SK-N-SH (cell line): ENCODE data around the gene CDK9. TPM values are rescaled to one million over a fixed set of nuclear protein-coding genes. Genes with fewer than 3 reads are reported as not detected.

Source experiments
- CTCF ChIA-PET: fragments of 300-600, 350-600 bp; formaldehyde crosslinking; extraction: SDS; loops from one replicate; lab custom pipeline; 2021; lab: Yijun Ruan, JAX
- POLR2A ChIA-PET: fragments of 350-600 bp; sonication (Branson Sonifier 250); formaldehyde crosslinking; extraction: SDS; loops from one replicate; lab custom pipeline; 2020; ENCODE audit warnings: antibody characterized with exemption, inconsistent platforms; lab: Yijun Ruan, JAX
- DNase-seq: peaks from one replicate; pipeline ENCODE4 v3.0.0; 2012
- H2AFZ ChIP-seq: fragments of 200-600 bp; sonication (generic); 2 replicates; pipeline ENCODE4 v1.8.1; 2016; ENCODE audit warnings: antibody characterized with exemption, mild to moderate bottlenecking, low read depth
- H3F3A ChIP-seq: fragments of 200-600 bp; sonication (generic); replicated peaks from 2 replicates; pipeline ENCODE3; 2016; ENCODE audit warnings: antibody characterized with exemption, mild to moderate bottlenecking; ENCODE audit not compliant: insufficient read depth
- H3K27ac ChIP-seq, 2 experiments: fragments of 200-500 bp in 1 of 2; fragments of 200-600 bp in 1 of 2; sonication (Bioruptor generic) in 1 of 2; sonication (generic), shearing (Covaris generic) in 1 of 2; 2 replicates each; pipeline versions ENCODE4 v1.5.1 to v1.6.1; 2014 to 2016; ENCODE audit warnings: low read depth in 2 of 2, inconsistent platforms in 1 of 2, low read length in 1 of 2, mild to moderate bottlenecking in 1 of 2, mixed read lengths in 1 of 2
- H3K27me3 ChIP-seq: fragments of 200-600 bp; sonication (generic), shearing (Covaris generic); 2 replicates; pipeline ENCODE4 v1.6.1; 2016; ENCODE audit warnings: mixed run types; ENCODE audit not compliant: insufficient read depth
- H3K36me3 ChIP-seq, 2 experiments: fragments of 200-500 bp in 1 of 2; fragments of 200-600 bp in 1 of 2; sonication (Bioruptor generic) in 1 of 2; sonication (generic) in 1 of 2; replicated peaks in 1 of 2; 2 replicates each; pipeline versions ENCODE3 to v1.5.1; 2014 to 2016; ENCODE audit warnings: low read length in 1 of 2, mild to moderate bottlenecking in 1 of 2; ENCODE audit not compliant: insufficient read depth in 2 of 2, control insufficient read depth in 1 of 2
- H3K4me1 ChIP-seq, 2 experiments: fragments of 200-500 bp in 1 of 2; fragments of 200-600 bp in 1 of 2; sonication (Bioruptor generic) in 1 of 2; sonication (generic), shearing (Covaris generic) in 1 of 2; 2 replicates each; pipeline versions ENCODE4 v1.5.1 to v1.6.1; 2014 to 2016; ENCODE audit warnings: low read depth in 1 of 2, low read length in 1 of 2, mixed run types in 1 of 2; ENCODE audit not compliant: insufficient read depth in 2 of 2, control insufficient read depth in 1 of 2
- H3K4me2 ChIP-seq: fragments of 200-600 bp; sonication (generic), shearing (Covaris generic); 2 replicates; pipeline ENCODE4 v1.6.1; 2017; ENCODE audit warnings: mixed run types
- H3K4me3 ChIP-seq, 2 experiments: fragments of 200-500 bp in 1 of 2; fragments of 200-600 bp in 1 of 2; sonication (Bioruptor generic) in 1 of 2; sonication (generic), shearing (Covaris generic) in 1 of 2; 2 replicates each; pipeline versions ENCODE4 v1.5.1 to v1.8.1; 2014 to 2016; ENCODE audit warnings: low read depth in 2 of 2, inconsistent platforms in 1 of 2, low read length in 1 of 2, mild to moderate bottlenecking in 1 of 2, mixed read lengths in 1 of 2, moderate library complexity in 1 of 2
- H3K79me2 ChIP-seq: fragments of 200-600 bp; sonication (generic); 2 replicates; pipeline ENCODE4 v1.8.1; 2017; ENCODE audit warnings: mild to moderate bottlenecking; ENCODE audit not compliant: insufficient read depth
- H3K9ac ChIP-seq: fragments of 200-600 bp; sonication (generic); 2 replicates; pipeline ENCODE4 v1.6.1; 2017; ENCODE audit warnings: mixed run types
- H3K9me2 ChIP-seq: fragments of 200-600 bp; sonication (generic); 2 replicates; pipeline ENCODE4 v1.6.1; 2017; ENCODE audit warnings: mixed run types
- H3K9me3 ChIP-seq: fragments of 200-600 bp; sonication (generic); 2 replicates; pipeline ENCODE4 v1.6.1; 2017; ENCODE audit warnings: mixed run types, mild to moderate bottlenecking, moderate library complexity
- H4K20me1 ChIP-seq: fragments of 200-600 bp; sonication (generic); 2 replicates; pipeline ENCODE4 v1.6.1; 2017; ENCODE audit warnings: mild to moderate bottlenecking, mixed run types; ENCODE audit not compliant: insufficient read depth
- ELF1 ChIP-seq: IDR thresholded peaks from 2 replicates; pipeline ENCODE4 v1.4.0; 2012
- EP300 ChIP-seq, 2 experiments: IDR thresholded peaks; 2 replicates each; pipeline versions ENCODE4 v1.4.0 to v1.6.1; 2012; ENCODE audit warnings: borderline replicate concordance in 1 of 2, low read depth in 1 of 2, low read length in 1 of 2
- EZH2phosphoT487 ChIP-seq: fragments of 200-600 bp; sonication (generic); IDR thresholded peaks from 2 replicates; pipeline ENCODE4 v1.6.1; 2017; ENCODE audit warnings: low read depth, mixed run types, mild to moderate bottlenecking, antibody characterized with exemption, moderate library complexity, borderline replicate concordance
- GATA2 ChIP-seq: sonication (generic); formaldehyde crosslinking; IDR thresholded peaks from 2 replicates; pipeline ENCODE4 v1.5.0; 2020; ENCODE audit warnings: mild to moderate bottlenecking, missing genetic modification reagents
- JUND ChIP-seq: IDR thresholded peaks from 2 replicates; pipeline ENCODE4 v1.4.0; 2012
- MXI1 ChIP-seq: IDR thresholded peaks from 2 replicates; pipeline ENCODE4 v1.6.1; 2012; ENCODE audit warnings: mild to moderate bottlenecking, low read depth, low read length, improper control_type of control experiment
- NRF1 ChIP-seq: IDR thresholded peaks from 2 replicates; pipeline ENCODE4 v1.6.1; 2012; ENCODE audit warnings: low read depth, mild to moderate bottlenecking, low read length
- RCOR1 ChIP-seq: fragments of 150-350 bp; IDR thresholded peaks from 2 replicates; pipeline ENCODE4 v1.6.1; 2017; ENCODE audit warnings: antibody characterized with exemption, low read length
- RFX5 ChIP-seq: IDR thresholded peaks from 2 replicates; pipeline ENCODE4 v1.6.1; 2012; ENCODE audit warnings: mild to moderate bottlenecking, improper control_type of control experiment, low read length
- SIN3A ChIP-seq: IDR thresholded peaks from 2 replicates; pipeline ENCODE4 v1.6.1; 2012; ENCODE audit warnings: low read depth, mild to moderate bottlenecking, low read length, moderate library complexity, borderline replicate concordance
- TAF1 ChIP-seq: IDR thresholded peaks from 2 replicates; pipeline ENCODE4 v1.6.1; 2012; ENCODE audit warnings: low read depth, mild to moderate bottlenecking, low read length, moderate library complexity, borderline replicate concordance
- TCF12 ChIP-seq: IDR thresholded peaks from 2 replicates; pipeline ENCODE4 v1.4.0; 2012
- WGBS: methylation state at CpG from one replicate; pipeline ENCODE4 v1.1.6; 2017; ENCODE audit warnings: low lambda C conversion rate; 5-methylcytosine and 5-hydroxymethylcytosine counted together
- polyA plus RNA-seq, 3 experiments: library from polyadenylated mRNA; depleted of rRNA; stranded (reverse); fragments of >200 nt; gene quantifications; 2 replicates each; pipeline ENCODE4 v1.2.3, GENCODE V29; 2012
- TF ChIP-seq, protein P1 (sequence below): IDR thresholded peaks from 2 replicates; pipeline ENCODE4 v1.4.0; 2012; ENCODE audit warnings: low read depth, borderline replicate concordance
- TF ChIP-seq, protein P2 (sequence below): IDR thresholded peaks from 2 replicates; pipeline ENCODE4 v1.4.0; 2012; ENCODE audit warnings: low read depth
- TF ChIP-seq, protein P3 (sequence below): IDR thresholded peaks from 2 replicates; pipeline ENCODE4; 2012

Gene CDK9
- polyA plus RNA-seq, 1 of the 3 experiments (the other 2 are of a cell fraction), result 82.7 TPM

DNA sequence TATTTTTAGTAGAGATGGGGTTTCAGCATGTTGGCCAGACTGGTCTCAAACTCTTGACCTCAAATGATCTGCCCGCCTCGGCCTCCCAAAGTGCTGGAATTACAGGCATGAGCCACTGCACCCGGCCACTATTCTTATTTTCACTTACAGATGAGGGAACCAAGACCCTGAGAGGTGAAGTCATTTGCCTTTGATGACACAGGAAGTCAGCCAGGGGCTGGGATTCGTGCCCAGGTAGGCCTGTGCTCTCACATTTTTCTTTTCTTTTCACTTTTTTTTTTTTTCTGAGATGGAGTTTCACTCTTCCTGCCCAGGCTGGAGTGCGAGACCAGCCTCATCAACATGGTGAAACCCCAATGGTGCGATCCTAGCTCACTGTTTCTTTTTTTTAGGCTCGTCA is 46.4 kb downstream of the CDK9 start:
- TF ChIP-seq TCF12 (no peak), EZH2phosphoT487 (no peak), RFX5 (no peak), RCOR1 (no peak)
- POLR2A ChIA-PET, result interaction anchor here (0.7 kb wide), 1 partner anchor 8 kb away, joined by 4 read pairs; no protein-coding TSS in a partner anchor
- H3K9me3 ChIP-seq, result no peaks in the 10 kb centered on the region
- H3K79me2 ChIP-seq, result peaks cover 18% of the 10 kb centered on the region; the same call in 1 of the 2 replicates
- CTCF ChIA-PET, result no interaction called here
- H3F3A ChIP-seq, result peaks cover under 1% of the 10 kb centered on the region
- peaks cover 0 to 3% of the 10 kb centered on the region in 2 experiments for H3K36me3 ChIP-seq
- no peaks in the 10 kb centered on the region for H4K20me1 ChIP-seq
- no peak overlapping the region for H3K27ac ChIP-seq
- H2AFZ ChIP-seq, result no peak overlapping the region
- no peak overlapping the region for H3K9ac ChIP-seq
- no peak overlapping the region for H3K4me2 ChIP-seq
- H3K4me1 ChIP-seq, result peaks cover 0 to 16% of the 10 kb centered on the region in 2 experiments; a peak in 1 of 4 replicates
- H3K9me2 ChIP-seq, result no peaks in the 10 kb centered on the region
- H3K27me3 ChIP-seq, result no peaks in the 10 kb centered on the region
- no peak overlapping the region for H3K4me3 ChIP-seq
- WGBS, result 91% methylated on average over 7 of the region's 7 CpGs
- no peak for DNase-seq

DNA sequence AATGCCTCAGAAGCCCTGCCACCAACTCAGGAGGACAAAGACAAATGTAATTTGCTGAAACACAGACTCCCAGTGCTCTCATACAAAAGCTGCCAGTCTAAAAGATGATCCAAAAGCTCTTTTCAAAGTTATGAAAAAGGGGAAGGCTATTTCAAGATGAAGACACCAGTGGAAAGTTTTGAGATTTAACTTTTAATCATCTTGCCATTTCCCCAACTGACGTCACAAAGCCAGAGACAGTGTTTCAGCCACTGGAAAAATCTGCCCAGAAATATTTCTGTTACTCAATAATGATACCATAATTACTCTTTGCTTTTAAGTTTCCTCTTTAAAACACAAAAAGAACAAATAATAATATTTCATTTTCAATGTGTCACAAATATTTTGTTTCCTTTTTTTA is 47.7 kb downstream of the CDK9 start:
- Histone ChIP-seq H3K27me3 (no peaks in the 10 kb centered on the region), H4K20me1 (no peaks in the 10 kb centered on the region), H3K36me3 (peaks cover 0 to 3% of the 10 kb centered on the region in 2 experiments), H3K4me1 (peaks cover 0 to 26% of the 10 kb centered on the region in 2 experiments; a peak in 3 of 4 replicates), H3K79me2 (peaks cover 24% of the 10 kb centered on the region; the same call in 1 of the 2 replicates), H2AFZ (no peak overlapping the region), H3K9me2 (no peaks in the 10 kb centered on the region), H3K9me3 (no peaks in the 10 kb centered on the region), H3K9ac (no peak overlapping the region), H3F3A (peaks cover 11% of the 10 kb centered on the region), H3K27ac (no peak overlapping the region), H3K4me3 (no peak overlapping the region), H3K4me2 (no peak overlapping the region)
- CTCF ChIA-PET, result interaction anchor here (0.8 kb wide), 1 partner anchor 36 kb away, joined by 3 read pairs; no protein-coding TSS in a partner anchor
- 63% methylated on average over 1 of the region's 1 CpG for WGBS
- TF ChIP-seq JUND, result no peak
- no peak for TF ChIP-seq TCF12
- TF ChIP-seq TAF1, result no peak
- TF ChIP-seq, protein P1, sequence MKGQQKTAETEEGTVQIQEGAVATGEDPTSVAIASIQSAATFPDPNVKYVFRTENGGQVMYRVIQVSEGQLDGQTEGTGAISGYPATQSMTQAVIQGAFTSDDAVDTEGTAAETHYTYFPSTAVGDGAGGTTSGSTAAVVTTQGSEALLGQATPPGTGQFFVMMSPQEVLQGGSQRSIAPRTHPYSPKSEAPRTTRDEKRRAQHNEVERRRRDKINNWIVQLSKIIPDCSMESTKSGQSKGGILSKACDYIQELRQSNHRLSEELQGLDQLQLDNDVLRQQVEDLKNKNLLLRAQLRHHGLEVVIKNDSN, result no peak
- TF ChIP-seq, protein P2, sequence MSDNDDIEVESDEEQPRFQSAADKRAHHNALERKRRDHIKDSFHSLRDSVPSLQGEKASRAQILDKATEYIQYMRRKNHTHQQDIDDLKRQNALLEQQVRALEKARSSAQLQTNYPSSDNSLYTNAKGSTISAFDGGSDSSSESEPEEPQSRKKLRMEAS, result no peak
- TF ChIP-seq GATA2 (CRISPR knock-in tag), result no peak
- TF ChIP-seq, protein P3, sequence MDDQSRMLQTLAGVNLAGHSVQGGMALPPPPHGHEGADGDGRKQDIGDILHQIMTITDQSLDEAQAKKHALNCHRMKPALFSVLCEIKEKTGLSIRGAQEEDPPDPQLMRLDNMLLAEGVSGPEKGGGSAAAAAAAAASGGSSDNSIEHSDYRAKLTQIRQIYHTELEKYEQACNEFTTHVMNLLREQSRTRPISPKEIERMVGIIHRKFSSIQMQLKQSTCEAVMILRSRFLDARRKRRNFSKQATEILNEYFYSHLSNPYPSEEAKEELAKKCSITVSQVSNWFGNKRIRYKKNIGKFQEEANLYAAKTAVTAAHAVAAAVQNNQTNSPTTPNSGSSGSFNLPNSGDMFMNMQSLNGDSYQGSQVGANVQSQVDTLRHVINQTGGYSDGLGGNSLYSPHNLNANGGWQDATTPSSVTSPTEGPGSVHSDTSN, result no peak
- no peak for TF ChIP-seq EP300 (IDR thresholded peaks at IDR 0.05; ENCODE audit: borderline replicate concordance in 1 of 2, low read depth in 1 of 2, low read length in 1 of 2)
- TF ChIP-seq ELF1, result no peak
- TF ChIP-seq MXI1, result no peak
- TF ChIP-seq NRF1, result no peak
- no peak for TF ChIP-seq SIN3A
- POLR2A ChIA-PET, result no interaction called here
- DNase-seq, result no peak
